HepG2 (cell line): ENCODE data around the gene SLIT3. TPM values are rescaled to one million over a fixed set of nuclear protein-coding genes. Genes with fewer than 3 reads are reported as not detected.

Experiments
- ATAC-seq: fragments of 200-7000 bp; cut with Tn5 transposase; 3 replicates; pipeline ENCODE4 v1.9.1; 2020; ENCODE audit warnings: mild to moderate bottlenecking, moderate library complexity
- BruUV-seq: library from RNA; stranded (reverse); fragments of 400-500 nt; replicated peaks from 2 replicates; lab custom pipeline; 2021; lab: Mats Ljungman, UMichigan
- CTCF ChIA-PET: fragments of 300-600 bp; formaldehyde crosslinking; extraction: SDS; loops from one replicate; lab custom pipeline; 2021; ENCODE audit warnings: low total read pairs, inconsistent platforms, low intra/inter-chr PET ratio; lab: Yijun Ruan, JAX
- POLR2A ChIA-PET: fragments of 350-600 bp; sonication (Branson Sonifier 250); formaldehyde crosslinking; loops from one replicate; lab custom pipeline; 2020; ENCODE audit warnings: antibody characterized with exemption, inconsistent platforms; lab: Yijun Ruan, JAX
- DNase-seq: peaks from one replicate; pipeline ENCODE4 v3.0.0-alpha.2; 2015; ENCODE audit warnings: low spot score
- FAIRE-seq: peaks from 3 replicates; lab custom pipeline; 2011; peaks lifted over from hg19 to GRCh38; lab: Jason Lieb, UNC
- H2AFZ ChIP-seq: one replicate; pipeline ENCODE4 v1.6.1; 2011; ENCODE audit warnings: low read length, inconsistent platforms
- H3K27ac ChIP-seq: fragments of 300-600 bp; 3 replicates; pipeline ENCODE4 v1.8.0; 2011; ENCODE audit warnings: mixed run types, mild to moderate bottlenecking, mixed read lengths, low read length, inconsistent platforms; ENCODE audit not compliant: insufficient read depth; ENCODE audit errors: extremely low read length
- H3K27me3 ChIP-seq, 2 experiments: fragments of 200-600 bp in 1 of 2; 2 replicates in 1 of 2; 3 replicates in 1 of 2; pipeline versions ENCODE4 v1.6.0 to v1.8.0; 2011; ENCODE audit warnings: low read length in 2 of 2, mild to moderate bottlenecking in 2 of 2, moderate library complexity in 2 of 2, inconsistent platforms in 1 of 2; ENCODE audit not compliant: insufficient read depth in 2 of 2, control insufficient read depth in 1 of 2
- H3K36me3 ChIP-seq, 2 experiments: fragments of 200-600 bp in 1 of 2; replicated peaks in 1 of 2; 2 replicates in 1 of 2; 3 replicates in 1 of 2; pipeline versions ENCODE4 v1.5.1 to v1.8.0; 2011; ENCODE audit warnings: low read length in 2 of 2, inconsistent platforms in 1 of 2; ENCODE audit not compliant: insufficient read depth in 2 of 2, control insufficient read depth in 1 of 2
- H3K4me1 ChIP-seq: 2 replicates; pipeline ENCODE4 v1.5.1; 2012; ENCODE audit warnings: low read length, inconsistent platforms; ENCODE audit not compliant: insufficient read depth
- H3K4me2 ChIP-seq: 2 replicates; pipeline ENCODE4 v1.6.0; 2011; ENCODE audit warnings: low read depth, low read length, inconsistent platforms
- H3K4me3 ChIP-seq, 3 experiments: fragments of 200-600 bp in 1 of 3; sonication (generic), shearing (Covaris generic) in 1 of 3; replicated peaks in 1 of 3; 2 replicates each; pipeline ENCODE4 v1.5.1; 2011 to 2016; ENCODE audit warnings: low read length in 3 of 3, inconsistent platforms in 2 of 3, low read depth in 2 of 3, mild to moderate bottlenecking in 2 of 3, control low read depth in 1 of 3, mixed read lengths in 1 of 3; ENCODE audit not compliant: insufficient read depth in 1 of 3
- H3K79me2 ChIP-seq: one replicate; pipeline ENCODE4 v1.6.1; 2011; ENCODE audit warnings: low read length, inconsistent platforms; ENCODE audit not compliant: insufficient read depth
- H3K9ac ChIP-seq: 2 replicates; pipeline ENCODE4 v1.6.0; 2011; ENCODE audit warnings: mild to moderate bottlenecking, low read depth, low read length, inconsistent platforms; ENCODE audit not compliant: insufficient read depth
- H3K9me3 ChIP-seq: 2 replicates; pipeline ENCODE4 v1.5.1; 2012; ENCODE audit warnings: mild to moderate bottlenecking, low read length
- H4K20me1 ChIP-seq: 2 replicates; pipeline ENCODE4 v1.6.0; 2011; ENCODE audit warnings: inconsistent platforms, mild to moderate bottlenecking, low read length, moderate library complexity; ENCODE audit not compliant: insufficient read depth
- FOSL1 ChIP-seq: sonication (generic); formaldehyde crosslinking; IDR thresholded peaks from 2 replicates; pipeline ENCODE4 v1.9.0; 2021; ENCODE audit warnings: missing genetic modification reagents, borderline replicate concordance
- FOXM1 ChIP-seq: sonication (generic); formaldehyde crosslinking; IDR thresholded peaks from 2 replicates; pipeline ENCODE4 v1.5.0; 2020; ENCODE audit warnings: missing genetic modification reagents
- IKZF4 ChIP-seq: sonication (generic); formaldehyde crosslinking; IDR thresholded peaks from 2 replicates; pipeline ENCODE4 v1.5.1; 2020; ENCODE audit warnings: borderline replicate concordance, mild to moderate bottlenecking, low read depth, missing genetic modification reagents; ENCODE audit errors: not compliant biosample characterization
- MED13 ChIP-seq: sonication (generic); formaldehyde crosslinking; IDR thresholded peaks from 2 replicates; pipeline ENCODE4 v1.5.0; 2020; ENCODE audit warnings: missing genetic modification reagents
- MTF1 ChIP-seq: sonication (generic); formaldehyde crosslinking; IDR thresholded peaks from 2 replicates; pipeline ENCODE4 v1.5.0; 2020; ENCODE audit warnings: missing genetic modification reagents
- MYNN ChIP-seq: sonication (generic); formaldehyde crosslinking; IDR thresholded peaks from 2 replicates; pipeline ENCODE4 v1.4.0; 2020; ENCODE audit warnings: mild to moderate bottlenecking, low read depth, missing genetic modification reagents
- NCOA1 ChIP-seq: sonication (generic); formaldehyde crosslinking; IDR thresholded peaks from 2 replicates; pipeline ENCODE4 v1.9.0; 2021; ENCODE audit warnings: missing genetic modification reagents
- PITX1 ChIP-seq: sonication (generic); formaldehyde crosslinking; IDR thresholded peaks from 2 replicates; pipeline ENCODE4 v1.5.1; 2020; ENCODE audit warnings: mild to moderate bottlenecking, missing genetic modification reagents
- RBAK ChIP-seq: sonication (generic); formaldehyde crosslinking; IDR thresholded peaks from 2 replicates; pipeline ENCODE4 v1.5.1; 2020; ENCODE audit warnings: mild to moderate bottlenecking, missing genetic modification reagents
- SPEN ChIP-seq: sonication (generic); formaldehyde crosslinking; IDR thresholded peaks from 2 replicates; pipeline ENCODE4 v1.5.1; 2020; ENCODE audit warnings: low read depth, mild to moderate bottlenecking, missing genetic modification reagents
- ZMYM4 ChIP-seq: sonication (generic); formaldehyde crosslinking; IDR thresholded peaks from 2 replicates; pipeline ENCODE4 v1.8.1; 2023; ENCODE audit warnings: mild to moderate bottlenecking, missing genetic modification reagents
- ZNF367 ChIP-seq: sonication (generic); formaldehyde crosslinking; IDR thresholded peaks from 2 replicates; pipeline ENCODE4 v1.4.0; 2020; ENCODE audit warnings: missing genetic modification reagents, borderline replicate concordance
- ZNF558 ChIP-seq: sonication (generic); formaldehyde crosslinking; IDR thresholded peaks from 2 replicates; pipeline ENCODE4 v1.9.0; 2022; ENCODE audit warnings: mild to moderate bottlenecking, missing genetic modification reagents, borderline replicate concordance
- ZNF790 ChIP-seq: sonication (generic); formaldehyde crosslinking; IDR thresholded peaks from 2 replicates; pipeline ENCODE4 v1.8.0; 2022; ENCODE audit warnings: missing genetic modification reagents, mild to moderate bottlenecking, borderline replicate concordance
- WGBS: methylation state at CpG from one replicate; pipeline ENCODE4 v1.1.6; 2017; ENCODE audit warnings: low lambda C conversion rate; 5-methylcytosine and 5-hydroxymethylcytosine counted together
- in situ Hi-C: cut with HindIII; loops from 2 replicates; pipeline ENCODE4 v1.10.0; 2017; ENCODE audit warnings: low pct_unique_long_range_greater_than_20kb; ENCODE audit not compliant: extremely low pct_ligation_motif_present
- intact Hi-C: fragments of 100-400 bp; cut with micrococcal nuclease; formaldehyde crosslinking; loops from one replicate; pipeline ENCODE4 v1.10.0; 2022; ENCODE audit not compliant: unreplicated experiment
- polyA plus RNA-seq, 8 experiments: library from polyadenylated mRNA; depleted of rRNA in 3 of 8; stranded (reverse) in 7 of 8; unstranded in 1 of 8; fragments of >200 nt; fragmentation: Illumina TruSeq in 4 of 8; extraction: Trizol in 4 of 8; gene quantifications; 2 replicates each; pipeline versions ENCODE4 v1.2.1 to v1.2.3, GENCODE V29; 2011 to 2016; ENCODE audit warnings: low read depth in 4 of 8, missing spikeins in 1 of 8, mixed read lengths in 1 of 8; ENCODE audit not compliant: insufficient read depth in 1 of 8
- total RNA-seq, 5 experiments: library from RNA; depleted of rRNA; stranded (reverse); fragments of >200 nt; fragmentation: Illumina TruSeq; extraction: Trizol; gene quantifications; 2 replicates each; pipeline ENCODE4 v1.2.3, GENCODE V29; 2016; ENCODE audit warnings: low read depth in 1 of 5
- TF ChIP-seq, protein P1 (sequence below): IDR thresholded peaks from 2 replicates; pipeline ENCODE4 v1.6.1; 2016; ENCODE audit warnings: low read depth, missing genetic modification reagents, missing compliant biosample characterization

SLIT3 gene
- total and polyA plus RNA-seq, 2 of the 13 experiments (the other 11 are each of a cell fraction or from before 2014, with no cell fraction given), result not detected

GRCh38 chr5:168860503-168860902 lies 440.4 kb downstream of the SLIT3 start:
- intact Hi-C loops (no loop called here), in situ Hi-C loops (no loop called here)
- no peaks in the 10 kb centered on the region for H3K79me2 ChIP-seq
- H3K4me3 ChIP-seq, result no peak overlapping the region
- H3K9ac ChIP-seq, result no peak overlapping the region
- H3K4me1 ChIP-seq, result no peaks in the 10 kb centered on the region
- no peaks in the 10 kb centered on the region for H3K36me3 ChIP-seq
- no peaks in the 10 kb centered on the region for H4K20me1 ChIP-seq
- CTCF ChIA-PET, result no interaction called here
- ATAC-seq (no peak), DNase-seq (no peak), FAIRE-seq (no peak)
- no peak overlapping the region for H3K4me2 ChIP-seq
- H3K27ac ChIP-seq, result no peak overlapping the region
- peaks cover 2 to 16% of the 10 kb centered on the region in 2 experiments; a peak in 2 of 5 replicates for H3K27me3 ChIP-seq
- no peak overlapping the region for H2AFZ ChIP-seq
- H3K9me3 ChIP-seq, result no peaks in the 10 kb centered on the region
- no peak for TF ChIP-seq FOXM1 (CRISPR knock-in tag)
- TF ChIP-seq NCOA1 (CRISPR knock-in tag), result no peak
- TF ChIP-seq SPEN, result no peak
- TF ChIP-seq ZNF558 (CRISPR knock-in tag), result no peak
- no peak for TF ChIP-seq MYNN (CRISPR knock-in tag)
- no peak for TF ChIP-seq ZNF790 (CRISPR knock-in tag)
- no peak for TF ChIP-seq ZNF367 (CRISPR knock-in tag)
- no peak for TF ChIP-seq MTF1 (CRISPR knock-in tag)
- TF ChIP-seq MED13 (CRISPR knock-in tag), result no peak
- 8% methylated on average over 1 of the region's 1 CpG for WGBS
- BruUV-seq, result no TSS peak
- POLR2A ChIA-PET, result no interaction called here

GRCh38 chr5:168860081-168860480 lies 440.9 kb downstream of the SLIT3 start:
- H3K4me1 ChIP-seq, result no peaks in the 10 kb centered on the region
- H3K9ac ChIP-seq, result no peak overlapping the region
- no peak overlapping the region for H3K4me3 ChIP-seq
- H2AFZ ChIP-seq, result no peak overlapping the region
- H3K27me3 ChIP-seq, result peaks cover 2 to 16% of the 10 kb centered on the region in 2 experiments; a peak in 2 of 5 replicates
- POLR2A ChIA-PET, result no interaction called here
- DNase-seq, result no peak
- intact Hi-C loops (no loop called here), in situ Hi-C loops (no loop called here)
- H3K36me3 ChIP-seq, result no peaks in the 10 kb centered on the region
- FAIRE-seq, result no peak
- 5% methylated on average over 1 of the region's 1 CpG for WGBS
- BruUV-seq, result no TSS peak
- H3K9me3 ChIP-seq, result no peaks in the 10 kb centered on the region
- no peak overlapping the region for H3K27ac ChIP-seq
- H3K4me2 ChIP-seq, result no peak overlapping the region
- H4K20me1 ChIP-seq, result no peaks in the 10 kb centered on the region
- H3K79me2 ChIP-seq, result no peaks in the 10 kb centered on the region
- no peak for ATAC-seq
- CTCF ChIA-PET, result no interaction called here
- TF ChIP-seq FOSL1, result no peak
- no peak for TF ChIP-seq ZMYM4 (CRISPR knock-in tag)
- TF ChIP-seq RBAK (CRISPR knock-in tag), result no peak
- no peak for TF ChIP-seq PITX1 (CRISPR knock-in tag)
- TF ChIP-seq, protein P1, sequence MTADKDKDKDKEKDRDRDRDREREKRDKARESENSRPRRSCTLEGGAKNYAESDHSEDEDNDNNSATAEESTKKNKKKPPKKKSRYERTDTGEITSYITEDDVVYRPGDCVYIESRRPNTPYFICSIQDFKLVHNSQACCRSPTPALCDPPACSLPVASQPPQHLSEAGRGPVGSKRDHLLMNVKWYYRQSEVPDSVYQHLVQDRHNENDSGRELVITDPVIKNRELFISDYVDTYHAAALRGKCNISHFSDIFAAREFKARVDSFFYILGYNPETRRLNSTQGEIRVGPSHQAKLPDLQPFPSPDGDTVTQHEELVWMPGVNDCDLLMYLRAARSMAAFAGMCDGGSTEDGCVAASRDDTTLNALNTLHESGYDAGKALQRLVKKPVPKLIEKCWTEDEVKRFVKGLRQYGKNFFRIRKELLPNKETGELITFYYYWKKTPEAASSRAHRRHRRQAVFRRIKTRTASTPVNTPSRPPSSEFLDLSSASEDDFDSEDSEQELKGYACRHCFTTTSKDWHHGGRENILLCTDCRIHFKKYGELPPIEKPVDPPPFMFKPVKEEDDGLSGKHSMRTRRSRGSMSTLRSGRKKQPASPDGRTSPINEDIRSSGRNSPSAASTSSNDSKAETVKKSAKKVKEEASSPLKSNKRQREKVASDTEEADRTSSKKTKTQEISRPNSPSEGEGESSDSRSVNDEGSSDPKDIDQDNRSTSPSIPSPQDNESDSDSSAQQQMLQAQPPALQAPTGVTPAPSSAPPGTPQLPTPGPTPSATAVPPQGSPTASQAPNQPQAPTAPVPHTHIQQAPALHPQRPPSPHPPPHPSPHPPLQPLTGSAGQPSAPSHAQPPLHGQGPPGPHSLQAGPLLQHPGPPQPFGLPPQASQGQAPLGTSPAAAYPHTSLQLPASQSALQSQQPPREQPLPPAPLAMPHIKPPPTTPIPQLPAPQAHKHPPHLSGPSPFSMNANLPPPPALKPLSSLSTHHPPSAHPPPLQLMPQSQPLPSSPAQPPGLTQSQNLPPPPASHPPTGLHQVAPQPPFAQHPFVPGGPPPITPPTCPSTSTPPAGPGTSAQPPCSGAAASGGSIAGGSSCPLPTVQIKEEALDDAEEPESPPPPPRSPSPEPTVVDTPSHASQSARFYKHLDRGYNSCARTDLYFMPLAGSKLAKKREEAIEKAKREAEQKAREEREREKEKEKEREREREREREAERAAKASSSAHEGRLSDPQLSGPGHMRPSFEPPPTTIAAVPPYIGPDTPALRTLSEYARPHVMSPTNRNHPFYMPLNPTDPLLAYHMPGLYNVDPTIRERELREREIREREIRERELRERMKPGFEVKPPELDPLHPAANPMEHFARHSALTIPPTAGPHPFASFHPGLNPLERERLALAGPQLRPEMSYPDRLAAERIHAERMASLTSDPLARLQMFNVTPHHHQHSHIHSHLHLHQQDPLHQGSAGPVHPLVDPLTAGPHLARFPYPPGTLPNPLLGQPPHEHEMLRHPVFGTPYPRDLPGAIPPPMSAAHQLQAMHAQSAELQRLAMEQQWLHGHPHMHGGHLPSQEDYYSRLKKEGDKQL (CRISPR knock-in tag), result no peak
- TF ChIP-seq IKZF4 (CRISPR knock-in tag), result no peak
